T-cell (primary cell): ENCODE results near the gene MRPS27. TPM values are rescaled to one million over a fixed set of nuclear protein-coding genes. Genes with fewer than 3 reads are reported as not detected.

Experiments used
- ATAC-seq, 4 experiments: fragments of 200-7000 bp in 3 of 4; fragments of 150-1000 bp in 1 of 4; cut with Tn5 transposase; replicated peaks in 1 of 4; 1 replicate in 3 of 4; 2 replicates in 1 of 4; pipeline ENCODE4 v1.10.0; 2021; ENCODE audit warnings: moderate library complexity in 3 of 4, mild to moderate bottlenecking in 2 of 4, moderate number of reproducible peaks in 1 of 4
- CTCF ChIA-PET, 2 donors: fragments of 300-600 bp; sonication (Branson Sonifier 250); formaldehyde crosslinking; loops; one replicate each; lab custom pipeline; 2022; ENCODE audit warnings: antibody characterized with exemption in 2 of 2; lab: Charles Lee
- POLR2A ChIA-PET, 2 donors: fragments of 300-600 bp; sonication (Branson Sonifier 250); formaldehyde crosslinking; loops; one replicate each; lab custom pipeline; 2022; ENCODE audit warnings: antibody characterized with exemption in 2 of 2; lab: Charles Lee
- DNase-seq, 35 experiments: peaks; one replicate each; pipeline versions ENCODE4 v3.0.0 to v3.0.0-alpha.2; 2013 to 2023
- H3K27ac ChIP-seq: one replicate; pipeline ENCODE4 v1.5.1; 2013; ENCODE audit warnings: low read length
- H3K27me3 ChIP-seq, 2 experiments: replicated peaks in 1 of 2; 1 replicate in 1 of 2; 2 replicates in 1 of 2; pipeline versions ENCODE4 v1.6.1 to v1.7.0; 2013; ENCODE audit warnings: low read length in 1 of 2, mixed read lengths in 1 of 2; ENCODE audit not compliant: control insufficient read depth in 2 of 2, insufficient read depth in 2 of 2; ENCODE audit errors: extremely low read depth in 1 of 2
- H3K36me3 ChIP-seq, 2 donors: 1 replicate in 1 of 2; 2 replicates in 1 of 2; pipeline versions ENCODE4 v1.6.1 to v1.7.0; 2013; ENCODE audit warnings: low read length in 1 of 2; ENCODE audit not compliant: control insufficient read depth in 2 of 2, insufficient read depth in 1 of 2; ENCODE audit errors: extremely low read depth in 1 of 2
- H3K4me1 ChIP-seq, 2 experiments: 1 replicate in 1 of 2; 2 replicates in 1 of 2; pipeline versions ENCODE4 v1.6.1 to v1.7.0; 2013; ENCODE audit warnings: low read length in 2 of 2, mixed read lengths in 1 of 2; ENCODE audit not compliant: insufficient read depth in 2 of 2, control insufficient read depth in 1 of 2; ENCODE audit errors: extremely low read depth in 1 of 2
- H3K4me3 ChIP-seq, 2 donors: 1 replicate in 1 of 2; 2 replicates in 1 of 2; pipeline versions ENCODE4 v1.5.1 to v1.7.0; 2013; ENCODE audit warnings: mild to moderate bottlenecking in 2 of 2, low read length in 1 of 2, moderate library complexity in 1 of 2; ENCODE audit not compliant: control insufficient read depth in 1 of 2; ENCODE audit errors: extremely low read depth in 1 of 2
- H3K9me3 ChIP-seq: 2 replicates; pipeline ENCODE4 v1.7.0; 2013
- H3K27ac Mint-ChIP-seq, 2 donors: one replicate each; pipeline ENCODE4 v1.8.0; 2020 to 2021; ENCODE audit warnings: mild to moderate bottlenecking in 2 of 2, mixed read lengths in 2 of 2
- H3K27me3 Mint-ChIP-seq, 2 donors: one replicate each; pipeline ENCODE4 v1.8.0; 2021 to 2022; ENCODE audit warnings: mixed read lengths in 2 of 2
- H3K36me3 Mint-ChIP-seq: one replicate; pipeline ENCODE4 v1.8.0; 2021; ENCODE audit warnings: mixed read lengths
- H3K4me1 Mint-ChIP-seq, 3 donors: one replicate each; pipeline ENCODE4 v1.8.0; 2020 to 2022; ENCODE audit warnings: mixed read lengths in 3 of 3, mild to moderate bottlenecking in 1 of 3
- H3K4me3 Mint-ChIP-seq, 3 donors: one replicate each; pipeline ENCODE4 v1.8.0; 2020 to 2022; ENCODE audit warnings: mild to moderate bottlenecking in 3 of 3, mixed read lengths in 3 of 3, moderate library complexity in 3 of 3
- H3K9me3 Mint-ChIP-seq, 3 donors: one replicate each; pipeline ENCODE4 v1.8.0; 2020 to 2022; ENCODE audit warnings: mixed read lengths in 3 of 3
- WGBS: methylation state at CpG from one replicate; pipeline ENCODE4 v1.1.5; 2013; ENCODE audit warnings: missing lambda C conversion rate; ENCODE audit not compliant: insufficient coverage; 5-methylcytosine and 5-hydroxymethylcytosine counted together
- total RNA-seq, 35 experiments: library from RNA in 6 of 35; stranded (reverse) in 6 of 35; fragments of 120-200 nt in 1 of 35; gene quantifications; one replicate each; pipeline versions ENCODE4 v1.2.1 to v1.2.4 and lab custom pipeline; 2013 to 2026

The MRPS27 gene
- total RNA-seq, 5 donors from 2014 or later (not counting 1 experiment from before 2014, with no cell fraction given), result 34.4 to 43.3 (median 39.7) TPM

- POLR2A ChIA-PET, result no interaction called here
- H3K4me1 Mint-ChIP-seq, result peaks cover 4 to 8% (median 8%) of the 10 kb centered on the region in 3 donors
- H3K36me3 ChIP-seq, result peaks cover 14 to 62% of the 10 kb centered on the region in 2 donors
Observed at GRCh38 chr5:72225741-72226140, 94.3 kb downstream of the MRPS27 start.

GRCh38 chr5:72224946-72225463 lies 95.0 kb downstream of the MRPS27 start:
- POLR2A ChIA-PET, result no interaction called here

More at GRCh38 chr5:72225741-72226140, 94.3 kb downstream of the MRPS27 start:
- Mint-ChIP-seq H3K27ac (no peak overlapping the region), H3K4me3 (no peak overlapping the region), H3K9me3 (no peaks in the 10 kb centered on the region), H3K27me3 (no peaks in the 10 kb centered on the region), H3K36me3 (peaks cover 77% of the 10 kb centered on the region)
- no peak overlapping the region for H3K27ac ChIP-seq
- no peaks in the 10 kb centered on the region for H3K27me3 ChIP-seq
- no peaks in the 10 kb centered on the region for H3K9me3 ChIP-seq
- peaks cover 0 to 5% of the 10 kb centered on the region in 2 experiments for H3K4me1 ChIP-seq
- CTCF ChIA-PET, result no interaction called here
- DNase-seq, result no peak
- WGBS, result no CpG with 5 or more reads among the region's 3 CpGs
- no peak for ATAC-seq
- H3K4me3 ChIP-seq, result no peak overlapping the region

GRCh38 chr5:72223371-72223770 lies 96.7 kb downstream of the MRPS27 start:
- DNase-seq (no peak), ATAC-seq (no peak)
- no peak overlapping the region for H3K4me3 ChIP-seq
- no peaks in the 10 kb centered on the region for H3K27me3 ChIP-seq
- H3K36me3 ChIP-seq, result peaks cover 18 to 81% of the 10 kb centered on the region in 2 donors
- WGBS, result 97% methylated on average over 4 of the region's 4 CpGs
- no peaks in the 10 kb centered on the region for H3K27me3 Mint-ChIP-seq
- peaks cover 0 to 1% (median 0%) of the 10 kb centered on the region in 3 donors for H3K4me1 Mint-ChIP-seq
- H3K27ac Mint-ChIP-seq, result no peak overlapping the region
- H3K27ac ChIP-seq, result no peak overlapping the region
- ChIA-PET CTCF (interaction anchor here in 1 of 2 donors (0.7 kb wide), 1 partner anchor 11 kb away, joined by 3 read pairs; no protein-coding TSS in a partner anchor), POLR2A (no interaction called here)
- H3K36me3 Mint-ChIP-seq, result peaks cover 87% of the 10 kb centered on the region
- no peaks in the 10 kb centered on the region for H3K9me3 ChIP-seq
- H3K4me3 Mint-ChIP-seq, result no peak overlapping the region
- H3K4me1 ChIP-seq, result no peaks in the 10 kb centered on the region
- H3K9me3 Mint-ChIP-seq, result no peaks in the 10 kb centered on the region

More at GRCh38 chr5:72224946-72225463, 95.0 kb downstream of the MRPS27 start:
- peaks cover 73% of the 10 kb centered on the region for H3K36me3 Mint-ChIP-seq
- H3K4me3 ChIP-seq, result no peak overlapping the region
- no peaks in the 10 kb centered on the region for H3K27me3 Mint-ChIP-seq
- CTCF ChIA-PET, result no interaction called here
- H3K4me3 Mint-ChIP-seq, result no peak overlapping the region
- H3K9me3 ChIP-seq, result no peaks in the 10 kb centered on the region
- no peak overlapping the region for H3K27ac ChIP-seq
- H3K9me3 Mint-ChIP-seq, result no peaks in the 10 kb centered on the region
- peaks cover 18 to 66% of the 10 kb centered on the region in 2 donors for H3K36me3 ChIP-seq
- H3K4me1 Mint-ChIP-seq, result peaks cover 0 to 1% (median 1%) of the 10 kb centered on the region in 3 donors
- 100% methylated on average over 1 of the region's 3 CpGs for WGBS
- no peak overlapping the region for H3K27ac Mint-ChIP-seq
- DNase-seq (no peak), ATAC-seq (no peak)
- H3K4me1 ChIP-seq, result peaks cover 0 to 5% of the 10 kb centered on the region in 2 experiments
- H3K27me3 ChIP-seq, result no peaks in the 10 kb centered on the region

- no CpG with 5 or more reads among the region's 1 CpG for WGBS
- Histone ChIP-seq H3K4me3 (no peak overlapping the region), H3K27ac (no peak overlapping the region), H3K4me1 (no peaks in the 10 kb centered on the region), H3K9me3 (no peaks in the 10 kb centered on the region), H3K27me3 (no peaks in the 10 kb centered on the region), H3K36me3 (peaks cover 18 to 87% of the 10 kb centered on the region in 2 donors)
- H3K4me1 Mint-ChIP-seq, result no peaks in the 10 kb centered on the region
- peaks cover 89% of the 10 kb centered on the region for H3K36me3 Mint-ChIP-seq
- H3K27me3 Mint-ChIP-seq, result no peaks in the 10 kb centered on the region
- POLR2A ChIA-PET, result no interaction called here
- no peak overlapping the region for H3K4me3 Mint-ChIP-seq
- no peaks in the 10 kb centered on the region for H3K9me3 Mint-ChIP-seq
- no peak for DNase-seq
- CTCF ChIA-PET, result interaction anchor here in 1 of 2 donors (0.7 kb wide), 1 partner anchor 12 kb away, joined by 3 read pairs; no protein-coding TSS in a partner anchor
- no peak overlapping the region for H3K27ac Mint-ChIP-seq
- ATAC-seq, result no peak
Observed at GRCh38 chr5:72222521-72222920, 97.5 kb downstream of the MRPS27 start.

- H3K27ac ChIP-seq, result no peak overlapping the region
- no peaks in the 10 kb centered on the region for H3K9me3 ChIP-seq
- no peak overlapping the region for H3K4me3 ChIP-seq
- POLR2A ChIA-PET, result no interaction called here
- 100% methylated on average over 4 of the region's 4 CpGs for WGBS
- Mint-ChIP-seq H3K4me1 (no peaks in the 10 kb centered on the region), H3K27me3 (no peaks in the 10 kb centered on the region), H3K27ac (no peak overlapping the region), H3K9me3 (no peaks in the 10 kb centered on the region), H3K36me3 (peaks cover 86% of the 10 kb centered on the region), H3K4me3 (no peak overlapping the region)
- ATAC-seq (no peak), DNase-seq (no peak)
- peaks cover 22 to 86% of the 10 kb centered on the region in 2 donors for H3K36me3 ChIP-seq
- no peaks in the 10 kb centered on the region for H3K27me3 ChIP-seq
- no peaks in the 10 kb centered on the region for H3K4me1 ChIP-seq
- CTCF ChIA-PET, result no interaction called here
Observed at GRCh38 chr5:72221541-72221940, 98.5 kb downstream of the MRPS27 start.

GRCh38 chr5:72221099-72221498 lies 98.9 kb downstream of the MRPS27 start:
- WGBS, result no CpG with 5 or more reads among the region's 1 CpG
- no peak overlapping the region for H3K27ac ChIP-seq
- H3K4me1 ChIP-seq, result no peaks in the 10 kb centered on the region
- no peak for DNase-seq
- Mint-ChIP-seq H3K4me1 (no peaks in the 10 kb centered on the region), H3K4me3 (no peak overlapping the region), H3K36me3 (peaks cover 82% of the 10 kb centered on the region), H3K9me3 (no peaks in the 10 kb centered on the region), H3K27me3 (no peaks in the 10 kb centered on the region), H3K27ac (no peak overlapping the region)
- no peaks in the 10 kb centered on the region for H3K9me3 ChIP-seq
- H3K27me3 ChIP-seq, result no peaks in the 10 kb centered on the region
- POLR2A ChIA-PET, result no interaction called here
- CTCF ChIA-PET, result no interaction called here
- no peak for ATAC-seq
- H3K36me3 ChIP-seq, result peaks cover 25 to 82% of the 10 kb centered on the region in 2 donors
- no peak overlapping the region for H3K4me3 ChIP-seq
